ENCODE results near the gene MILR1.
A peak's percentile ranks its signal among the peaks of the same experiment; 100 is the strongest.

Gene MILR1

DNA sequence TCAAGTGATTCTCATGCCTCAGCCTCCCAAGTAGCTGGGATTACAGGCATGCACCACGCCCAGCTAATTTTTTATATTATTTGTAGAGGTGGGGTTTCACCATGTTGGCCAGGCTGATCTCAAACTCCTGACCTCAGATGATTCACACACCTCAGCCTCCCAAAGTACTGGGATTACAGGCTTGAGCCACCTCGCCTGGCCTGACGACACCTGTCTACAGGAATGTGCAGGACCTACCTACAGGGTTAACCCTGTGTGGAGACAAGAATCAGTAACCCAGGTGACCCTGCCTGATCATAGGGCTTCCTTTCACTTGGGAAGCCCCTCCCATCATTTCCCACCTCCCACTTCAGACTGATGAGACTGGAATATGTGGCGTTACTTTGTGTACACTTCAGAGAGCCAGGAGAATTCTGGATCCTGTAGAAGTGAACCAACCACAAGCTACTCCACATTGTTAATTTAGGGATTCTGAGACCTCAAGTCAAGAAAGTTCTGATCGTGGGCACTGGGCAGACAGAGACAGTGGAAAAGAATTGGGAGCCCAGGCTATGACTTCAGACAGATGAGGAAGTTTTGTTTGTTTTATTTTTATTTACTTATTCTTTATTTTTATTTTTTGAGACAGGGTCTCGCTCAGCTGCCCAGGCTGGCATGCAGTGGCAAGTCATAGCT is 5.7 kb upstream of the MILR1 start:
- TF ChIP-seq, protein P1, sequence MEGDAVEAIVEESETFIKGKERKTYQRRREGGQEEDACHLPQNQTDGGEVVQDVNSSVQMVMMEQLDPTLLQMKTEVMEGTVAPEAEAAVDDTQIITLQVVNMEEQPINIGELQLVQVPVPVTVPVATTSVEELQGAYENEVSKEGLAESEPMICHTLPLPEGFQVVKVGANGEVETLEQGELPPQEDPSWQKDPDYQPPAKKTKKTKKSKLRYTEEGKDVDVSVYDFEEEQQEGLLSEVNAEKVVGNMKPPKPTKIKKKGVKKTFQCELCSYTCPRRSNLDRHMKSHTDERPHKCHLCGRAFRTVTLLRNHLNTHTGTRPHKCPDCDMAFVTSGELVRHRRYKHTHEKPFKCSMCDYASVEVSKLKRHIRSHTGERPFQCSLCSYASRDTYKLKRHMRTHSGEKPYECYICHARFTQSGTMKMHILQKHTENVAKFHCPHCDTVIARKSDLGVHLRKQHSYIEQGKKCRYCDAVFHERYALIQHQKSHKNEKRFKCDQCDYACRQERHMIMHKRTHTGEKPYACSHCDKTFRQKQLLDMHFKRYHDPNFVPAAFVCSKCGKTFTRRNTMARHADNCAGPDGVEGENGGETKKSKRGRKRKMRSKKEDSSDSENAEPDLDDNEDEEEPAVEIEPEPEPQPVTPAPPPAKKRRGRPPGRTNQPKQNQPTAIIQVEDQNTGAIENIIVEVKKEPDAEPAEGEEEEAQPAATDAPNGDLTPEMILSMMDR (IDR thresholded peaks at IDR 0.05) = no peak
- H3K4me3 ChIP-seq = no peak overlapping the region
- peak overlapping the region in 1 of 2 donors; percentile 75 for H3K27ac ChIP-seq
- no peak for DNase-seq (ENCODE audit: low spot score)

DNA sequence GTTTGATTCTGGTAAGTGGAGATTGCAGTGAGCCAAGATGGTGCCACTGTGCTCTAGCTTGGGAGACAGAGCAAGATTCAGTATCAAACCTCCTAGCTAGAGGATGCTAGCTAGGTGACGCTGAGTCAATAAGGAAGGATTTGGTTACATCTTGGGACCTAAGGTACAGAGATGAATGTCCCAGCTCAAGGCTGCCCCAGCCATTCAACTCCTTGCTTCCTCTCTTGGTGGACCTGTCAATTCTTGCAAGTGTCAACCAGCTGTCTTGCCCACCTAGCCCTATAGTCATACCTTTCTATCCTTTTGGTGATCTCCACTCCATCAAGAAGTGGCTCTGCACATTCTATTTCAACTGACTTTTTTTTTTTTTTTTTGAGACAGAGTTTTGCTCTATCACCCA is 1.4 kb upstream of the MILR1 start:
- Histone ChIP-seq H3K27ac (no peak overlapping the region), H3K4me3 (no peak overlapping the region)
- DNase-seq (ENCODE audit: low spot score) = no peak
- TF ChIP-seq, protein P1 (IDR thresholded peaks at IDR 0.05) = no peak

DNA sequence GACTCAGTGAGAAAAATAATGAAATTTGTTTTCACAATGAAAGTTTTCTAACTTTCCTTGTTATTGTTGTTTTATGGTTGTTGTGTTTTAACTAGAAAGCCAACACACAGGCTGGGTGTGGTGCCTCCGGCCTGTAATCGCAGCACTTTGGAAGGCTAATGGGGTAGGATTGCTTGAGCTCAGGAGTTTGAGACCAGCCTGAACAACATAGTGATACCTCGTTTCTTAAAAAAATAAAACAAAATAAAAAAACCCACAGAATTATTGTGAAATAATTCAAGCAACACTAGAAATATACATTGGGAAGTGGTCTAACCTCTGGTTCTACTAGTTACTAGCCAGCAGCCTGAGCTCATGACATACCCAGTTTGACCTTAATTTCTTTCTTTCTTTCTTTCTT is 630 bp downstream of the MILR1 start:
- Histone ChIP-seq H3K27ac (peak overlapping the region in 1 of 2 donors; percentile 66), H3K4me3 (peak overlapping the region; percentile 10)
- DNase-seq (ENCODE audit: low spot score) = no peak
- TF ChIP-seq, protein P1 (IDR thresholded peaks at IDR 0.05) = no peak

DNA sequence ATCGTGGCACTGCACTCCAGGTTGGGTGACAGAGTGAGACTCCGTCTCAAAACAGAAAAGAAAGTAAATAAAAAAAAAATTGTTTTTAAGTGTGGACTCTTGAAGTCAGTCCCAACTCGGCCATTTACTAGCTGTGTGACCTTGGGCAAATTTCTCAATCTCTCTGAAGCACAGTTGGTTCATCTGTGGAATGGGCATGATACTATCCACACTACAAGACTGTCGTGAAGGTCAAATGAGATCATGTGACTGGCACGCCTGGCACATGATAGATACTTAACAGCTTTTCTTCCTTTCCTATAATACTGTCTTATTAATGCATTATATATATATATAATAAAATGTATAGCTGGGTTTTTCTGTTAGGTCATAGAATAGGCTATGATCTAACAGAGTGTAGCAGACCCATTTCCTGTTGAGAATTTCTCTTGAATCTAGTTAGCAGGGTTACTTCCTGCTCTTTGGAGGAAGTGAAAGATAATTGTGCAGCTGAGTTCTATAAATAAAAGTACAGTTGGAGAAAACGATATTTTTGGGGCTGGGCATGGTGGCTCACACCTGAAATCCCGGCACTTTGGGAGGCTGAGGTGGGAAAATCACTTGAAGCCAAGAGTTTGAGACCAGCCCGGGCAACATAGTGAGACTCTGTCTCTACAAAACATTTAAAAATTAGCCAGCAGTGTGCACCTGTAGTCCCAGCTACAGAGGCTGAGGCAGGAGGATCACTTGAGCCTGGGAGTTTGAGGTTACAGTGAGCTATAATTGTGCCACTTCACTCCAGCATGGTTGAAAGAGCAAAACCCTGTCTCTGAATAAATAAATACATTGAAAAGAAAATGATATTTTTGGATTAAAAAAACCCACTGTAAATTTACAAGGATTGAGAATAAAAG is 7.3 kb downstream of the MILR1 start:
- DNase-seq (ENCODE audit: low spot score) = no peak
- Histone ChIP-seq H3K27ac (no peak overlapping the region), H3K4me3 (no peak overlapping the region)
- TF ChIP-seq, protein P1 (IDR thresholded peaks at IDR 0.05) = no peak

DNA sequence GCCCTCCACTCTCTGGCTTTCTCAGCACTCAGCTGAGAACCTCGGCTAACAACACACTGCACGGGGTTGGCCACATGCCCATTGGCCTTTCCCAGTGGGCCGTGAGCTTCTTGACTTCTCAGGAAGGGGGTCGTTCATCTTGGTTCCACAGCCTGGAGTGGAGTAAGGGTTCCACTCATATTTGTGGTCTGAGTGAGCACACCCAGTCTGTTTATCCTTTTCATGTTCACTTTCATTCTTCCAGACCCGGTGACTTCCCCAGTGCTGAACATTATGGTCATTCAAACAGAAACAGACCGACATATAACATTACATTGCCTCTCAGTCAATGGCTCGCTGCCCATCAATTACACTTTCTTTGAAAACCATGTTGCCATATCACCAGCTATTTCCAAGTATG is 8.2 kb downstream of the MILR1 start:
- no peak overlapping the region for H3K4me3 ChIP-seq
- no peak overlapping the region for H3K27ac ChIP-seq
- no peak for DNase-seq (ENCODE audit: low spot score)
- TF ChIP-seq, protein P1 (IDR thresholded peaks at IDR 0.05) = no peak

DNA sequence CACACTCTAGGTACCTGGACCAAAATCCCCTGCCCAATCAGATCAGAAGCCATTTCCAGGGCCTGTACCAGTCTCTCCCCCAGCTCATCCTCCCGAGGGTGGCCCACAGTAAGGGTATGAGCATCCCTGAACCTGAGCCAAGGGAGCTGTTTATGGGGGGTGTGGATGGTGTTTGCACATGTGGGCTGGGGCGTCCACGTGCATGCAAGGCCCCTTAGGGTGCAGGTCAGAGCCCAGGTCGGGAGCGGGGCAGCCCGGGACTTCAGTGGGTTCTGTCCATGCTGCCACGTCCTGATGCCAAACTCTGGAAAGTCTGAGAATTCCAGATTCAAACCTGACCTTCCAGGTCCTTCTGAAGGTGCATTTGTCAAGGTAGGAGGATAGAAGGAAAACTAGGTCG is 9.8 kb downstream of the MILR1 start:
- Histone ChIP-seq H3K27ac (no peak overlapping the region), H3K4me3 (no peak overlapping the region)
- TF ChIP-seq, protein P1 (IDR thresholded peaks at IDR 0.05) = no peak
- no peak for DNase-seq (ENCODE audit: low spot score)
